PC-3 (cell line): ENCODE measurements around the gene GRB7. TPM values are rescaled to one million over a fixed set of nuclear protein-coding genes. Genes with fewer than 3 reads are reported as not detected.
"Not testable (repeated sequence)": the region's sequence is repeated elsewhere in the genome, so short reads cannot be mapped to it uniquely, and the experiment has no call there.

Source experiments
- ATAC-seq: fragments of 200-7000 bp; cut with Tn5 transposase; 2 replicates; pipeline ENCODE4 v1.9.1; 2020; ENCODE audit warnings: mild to moderate bottlenecking, moderate library complexity
- BruUV-seq: library from RNA; stranded (reverse); fragments of 400-500 nt; replicated peaks from 2 replicates; lab custom pipeline; 2021; lab: Mats Ljungman, UMichigan
- CTCF ChIA-PET: fragments of 300-600 bp; sonication (Branson Sonifier 250); formaldehyde crosslinking; loops from one replicate; lab custom pipeline; 2022; ENCODE audit warnings: antibody characterized with exemption; lab: Charles Lee
- POLR2A ChIA-PET: fragments of 300-600 bp; sonication (Branson Sonifier 250); formaldehyde crosslinking; loops from one replicate; lab custom pipeline; 2022; ENCODE audit warnings: antibody characterized with exemption; ENCODE audit not compliant: unreplicated experiment; lab: Charles Lee
- DNase-seq: peaks from one replicate; pipeline ENCODE4 v3.0.0-alpha.2; 2015
- H2AFZ ChIP-seq: fragments of 300-600 bp; sonication (generic); 2 replicates; pipeline ENCODE4 v1.6.0; 2016; ENCODE audit warnings: antibody characterized with exemption, low read length
- H3F3A ChIP-seq: fragments of 300-600 bp; sonication (generic); one replicate; pipeline ENCODE4 v1.6.0; 2017; ENCODE audit warnings: antibody characterized with exemption, low read length, control low read depth, mild to moderate bottlenecking; ENCODE audit not compliant: unreplicated experiment
- H3K27ac ChIP-seq: fragments of 300-600 bp; sonication (generic); 2 replicates; pipeline ENCODE4 v1.5.1; 2016; ENCODE audit warnings: mild to moderate bottlenecking, low read length
- H3K27me3 ChIP-seq: fragments of 300-600 bp; sonication (generic); 2 replicates; pipeline ENCODE4 v1.6.1; 2016; ENCODE audit warnings: low read length, mixed read lengths
- H3K36me3 ChIP-seq: fragments of 300-600 bp; sonication (generic); 2 replicates; pipeline ENCODE4 v1.6.1; 2016; ENCODE audit warnings: low read depth, mixed run types, low read length, mixed read lengths
- H3K4me1 ChIP-seq: fragments of 300-600 bp; sonication (generic); 2 replicates; pipeline ENCODE4 v1.5.1; 2016; ENCODE audit warnings: low read length; ENCODE audit not compliant: insufficient read depth
- H3K4me2 ChIP-seq: fragments of 300-600 bp; sonication (generic); 2 replicates; pipeline ENCODE4 v1.6.0; 2016; ENCODE audit warnings: low read length
- H3K4me3 ChIP-seq: fragments of 300-600 bp; sonication (generic); 2 replicates; pipeline ENCODE4 v1.5.1; 2016; ENCODE audit warnings: mild to moderate bottlenecking, low read length, mixed read lengths
- H3K79me2 ChIP-seq: fragments of 300-600 bp; sonication (generic); 2 replicates; pipeline ENCODE4 v1.6.1; 2017; ENCODE audit warnings: low read length, mixed read lengths
- H3K9ac ChIP-seq: fragments of 300-600 bp; sonication (generic); 2 replicates; pipeline ENCODE4 v1.6.0; 2016; ENCODE audit warnings: mild to moderate bottlenecking, low read length
- H3K9me2 ChIP-seq: fragments of 300-600 bp; sonication (generic); replicated peaks from 2 replicates; pipeline ENCODE4 v1.6.1; 2016; ENCODE audit warnings: mixed run types, low read length, mixed read lengths
- H3K9me3 ChIP-seq: fragments of 300-600 bp; sonication (generic); 2 replicates; pipeline ENCODE4 v1.6.1; 2016; ENCODE audit warnings: low read length, mixed read lengths
- H4K20me1 ChIP-seq: fragments of 300-600 bp; sonication (generic); 2 replicates; pipeline ENCODE4 v1.6.1; 2016; ENCODE audit warnings: low read length, mixed read lengths
- EZH2 ChIP-seq: fragments of 300-600 bp; sonication (generic); IDR thresholded peaks from one replicate; pipeline ENCODE4 v1.6.1; 2017; ENCODE audit warnings: antibody characterized with exemption, mild to moderate bottlenecking, low read length; ENCODE audit not compliant: unreplicated experiment
- EZH2phosphoT487 ChIP-seq: fragments of 300-600 bp; sonication (generic); IDR thresholded peaks from 2 replicates; pipeline ENCODE4 v1.6.1; 2018; ENCODE audit warnings: mild to moderate bottlenecking, antibody characterized with exemption, low read length, borderline replicate concordance
- intact Hi-C: fragments of 100-400 bp; cut with micrococcal nuclease; formaldehyde crosslinking; loops from 2 replicates; pipeline ENCODE4 v1.9.0; 2023
- total RNA-seq: library from RNA; depleted of rRNA; stranded (reverse); fragments of >200 nt; gene quantifications from 2 replicates; pipeline ENCODE4 v1.2.3, GENCODE V29; 2014
- TF ChIP-seq, protein P1 (sequence below): fragments of 300-600 bp; sonication (generic); conservative IDR thresholded peaks from 2 replicates; pipeline ENCODE4 v1.5.1; 2017; ENCODE audit warnings: antibody characterized with exemption, low read depth, mild to moderate bottlenecking, low read length

The GRB7 gene
- total RNA-seq, 1 experiment from 2014 or later: 31.3 TPM

DNA sequence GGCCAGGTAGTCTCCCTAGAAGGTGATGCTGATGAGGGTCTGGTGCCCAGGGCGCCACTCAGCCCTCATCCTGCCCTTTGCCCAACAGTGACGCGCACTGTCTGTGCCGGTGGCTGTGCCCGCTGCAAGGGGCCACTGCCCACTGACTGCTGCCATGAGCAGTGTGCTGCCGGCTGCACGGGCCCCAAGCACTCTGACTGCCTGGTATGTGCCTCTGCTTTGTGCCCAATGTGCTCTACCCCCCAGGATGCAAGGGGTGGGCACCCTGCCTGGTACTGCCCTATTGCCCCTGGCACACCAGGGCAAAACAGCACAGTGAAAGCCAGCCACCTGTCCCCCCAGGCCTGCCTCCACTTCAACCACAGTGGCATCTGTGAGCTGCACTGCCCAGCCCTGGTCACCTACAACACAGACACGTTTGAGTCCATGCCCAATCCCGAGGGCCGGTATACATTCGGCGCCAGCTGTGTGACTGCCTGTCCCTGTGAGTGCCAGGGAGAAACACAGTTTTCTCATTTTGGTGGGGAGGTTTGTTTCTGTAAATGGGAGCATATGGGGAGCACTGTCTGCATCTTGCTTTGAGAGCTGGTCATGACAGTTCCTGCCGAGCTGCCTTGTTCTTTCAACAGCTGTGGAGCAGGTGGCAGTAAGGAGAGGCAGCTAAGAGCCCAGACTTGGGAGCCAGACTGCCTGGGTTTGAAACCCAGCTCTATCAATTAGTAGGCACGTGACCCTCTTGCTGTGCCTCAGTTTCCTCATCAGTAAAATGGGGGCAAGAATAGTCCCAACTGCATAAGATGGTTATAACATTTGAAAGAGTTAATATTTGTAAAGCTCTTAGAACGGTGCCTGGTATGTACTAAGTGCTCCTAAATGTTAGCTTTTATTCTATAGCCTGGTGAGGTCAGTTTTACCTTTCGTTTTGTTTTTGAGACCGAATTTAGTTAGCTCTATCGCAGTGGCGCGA, 27.5 kb upstream of the GRB7 start:
- no peaks in the 10 kb centered on the region for H3F3A ChIP-seq
- no peaks in the 10 kb centered on the region for H3K9me2 ChIP-seq
- no peak overlapping the region for H3K4me2 ChIP-seq
- H3K27ac ChIP-seq: no peak overlapping the region
- intact Hi-C loops: no loop called here
- H3K79me2 ChIP-seq: peaks cover 17% of the 10 kb centered on the region
- no peak overlapping the region for H2AFZ ChIP-seq
- no peaks in the 10 kb centered on the region for H4K20me1 ChIP-seq
- no peaks in the 10 kb centered on the region for H3K27me3 ChIP-seq
- ChIA-PET POLR2A (no interaction called here), CTCF (no interaction called here)
- DNase-seq (no peak), ATAC-seq (no peak)
- no peaks in the 10 kb centered on the region for H3K9me3 ChIP-seq
- no peak overlapping the region for H3K9ac ChIP-seq
- TF ChIP-seq, protein P1, sequence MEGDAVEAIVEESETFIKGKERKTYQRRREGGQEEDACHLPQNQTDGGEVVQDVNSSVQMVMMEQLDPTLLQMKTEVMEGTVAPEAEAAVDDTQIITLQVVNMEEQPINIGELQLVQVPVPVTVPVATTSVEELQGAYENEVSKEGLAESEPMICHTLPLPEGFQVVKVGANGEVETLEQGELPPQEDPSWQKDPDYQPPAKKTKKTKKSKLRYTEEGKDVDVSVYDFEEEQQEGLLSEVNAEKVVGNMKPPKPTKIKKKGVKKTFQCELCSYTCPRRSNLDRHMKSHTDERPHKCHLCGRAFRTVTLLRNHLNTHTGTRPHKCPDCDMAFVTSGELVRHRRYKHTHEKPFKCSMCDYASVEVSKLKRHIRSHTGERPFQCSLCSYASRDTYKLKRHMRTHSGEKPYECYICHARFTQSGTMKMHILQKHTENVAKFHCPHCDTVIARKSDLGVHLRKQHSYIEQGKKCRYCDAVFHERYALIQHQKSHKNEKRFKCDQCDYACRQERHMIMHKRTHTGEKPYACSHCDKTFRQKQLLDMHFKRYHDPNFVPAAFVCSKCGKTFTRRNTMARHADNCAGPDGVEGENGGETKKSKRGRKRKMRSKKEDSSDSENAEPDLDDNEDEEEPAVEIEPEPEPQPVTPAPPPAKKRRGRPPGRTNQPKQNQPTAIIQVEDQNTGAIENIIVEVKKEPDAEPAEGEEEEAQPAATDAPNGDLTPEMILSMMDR: no peak
- TF ChIP-seq EZH2 (no peak), EZH2phosphoT487 (no peak)
- H3K36me3 ChIP-seq: peaks cover 4% of the 10 kb centered on the region; the same call in 1 of the 2 replicates
- H3K4me1 ChIP-seq: peaks cover 20% of the 10 kb centered on the region
- BruUV-seq: no TSS peak
- no peak overlapping the region for H3K4me3 ChIP-seq

DNA sequence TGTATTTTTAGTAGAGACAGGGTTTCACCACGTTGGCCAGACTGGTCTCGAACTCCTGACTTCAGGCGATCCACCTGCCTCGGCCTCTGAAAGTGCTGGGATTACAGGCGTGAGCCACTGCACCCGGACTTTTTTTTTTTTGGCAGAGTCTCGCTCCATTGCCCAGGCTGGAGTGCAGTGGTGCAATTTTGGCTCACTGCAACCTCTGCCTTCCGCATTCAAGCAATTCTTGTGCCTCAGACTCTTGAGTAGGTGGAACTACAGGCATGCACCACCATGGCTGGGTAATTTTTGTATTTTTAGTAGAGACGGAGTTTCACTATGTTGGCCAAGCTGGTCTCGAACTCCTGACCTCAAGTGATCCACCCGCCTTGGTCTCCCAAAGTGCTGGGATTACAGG, 26.7 kb upstream of the GRB7 start:
- H3F3A ChIP-seq, BruUV-seq, H3K4me3 ChIP-seq, H3K9me2 ChIP-seq, ATAC-seq, intact Hi-C loops, H3K27ac ChIP-seq, CTCF ChIA-PET, H3K4me2 ChIP-seq, H3K27me3 ChIP-seq, H3K36me3 ChIP-seq, H3K9ac ChIP-seq, H3K9me3 ChIP-seq, H2AFZ ChIP-seq, H4K20me1 ChIP-seq, DNase-seq, POLR2A ChIA-PET: not testable (repeated sequence)
- Histone ChIP-seq H3K79me2 (peaks cover 14% of the 10 kb centered on the region), H3K4me1 (peaks cover 14% of the 10 kb centered on the region)

DNA sequence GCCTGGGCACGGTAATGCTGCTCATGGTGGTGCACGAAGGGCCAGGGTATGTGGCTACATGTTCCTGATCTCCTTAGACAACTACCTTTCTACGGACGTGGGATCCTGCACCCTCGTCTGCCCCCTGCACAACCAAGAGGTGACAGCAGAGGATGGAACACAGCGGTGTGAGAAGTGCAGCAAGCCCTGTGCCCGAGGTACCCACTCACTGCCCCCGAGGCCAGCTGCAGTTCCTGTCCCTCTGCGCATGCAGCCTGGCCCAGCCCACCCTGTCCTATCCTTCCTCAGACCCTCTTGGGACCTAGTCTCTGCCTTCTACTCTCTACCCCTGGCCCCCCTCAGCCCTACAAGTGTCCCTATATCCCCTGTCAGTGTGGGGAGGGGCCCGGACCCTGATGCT, 25.9 kb upstream of the GRB7 start:
- Histone ChIP-seq H3K27ac (no peak overlapping the region), H3F3A (no peaks in the 10 kb centered on the region), H3K9me2 (no peaks in the 10 kb centered on the region), H3K79me2 (peaks cover 7% of the 10 kb centered on the region), H4K20me1 (no peaks in the 10 kb centered on the region), H3K9me3 (no peaks in the 10 kb centered on the region), H3K9ac (no peak overlapping the region), H3K36me3 (peaks cover 4% of the 10 kb centered on the region; the same call in 1 of the 2 replicates), H3K4me3 (no peak overlapping the region), H3K27me3 (no peaks in the 10 kb centered on the region), H2AFZ (no peak overlapping the region), H3K4me2 (no peak overlapping the region), H3K4me1 (peaks cover 6% of the 10 kb centered on the region)
- BruUV-seq: no TSS peak
- DNase-seq: no peak
- intact Hi-C loops: no loop called here
- POLR2A ChIA-PET: no interaction called here
- TF ChIP-seq EZH2phosphoT487 (no peak), EZH2 (no peak)
- TF ChIP-seq, protein P1: no peak
- no peak for ATAC-seq
- CTCF ChIA-PET: no interaction called here
